SH-SY5Y (cell line): ENCODE data around the gene COQ8A.

Source experiments
- GATA2 ChIP-seq: IDR thresholded peaks from 2 replicates; pipeline ENCODE4 v1.6.1; 2011; ENCODE audit warnings: mild to moderate bottlenecking, low read depth, low read length
- GATA3 ChIP-seq: IDR thresholded peaks from 2 replicates; pipeline ENCODE4 v1.6.1; 2011; ENCODE audit warnings: low read depth, mild to moderate bottlenecking, low read length, moderate library complexity

GRCh38 chr1:226995365-226996332 lies 55.6 kb downstream of the COQ8A start:
- TF ChIP-seq GATA2 (no peak), GATA3 (no peak)
